Activated CD4-positive, alpha-beta T cell treated with anti-CD3 and anti-CD28 coated beads, Interleukin-10, Interleukin-2, amounts not matched to agents 100 ng/mL and 50 ng/mL, durations not matched to agents 16 hours and 8 hours (primary cell): ENCODE results near the gene ATP11C.
"Not testable (repeated sequence)": the region's sequence is repeated elsewhere in the genome, so short reads cannot be mapped to it uniquely, and the experiment has no call there.

Experiments
- DNase-seq: peaks from one replicate; pipeline ENCODE4 v3.0.0-alpha.2; 2020

Gene ATP11C

GRCh38 chrX:139702658-139703057 is 230.2 kb downstream of the ATP11C start:
- no peak for DNase-seq

GRCh38 chrX:139692908-139693307 is 239.9 kb downstream of the ATP11C start:
- no peak for DNase-seq

GRCh38 chrX:139692506-139692849 is 240.4 kb downstream of the ATP11C start:
- DNase-seq = no peak

GRCh38 chrX:139691843-139692505 is 240.9 kb downstream of the ATP11C start:
- no peak for DNase-seq

- DNase-seq = no peak
Observed at GRCh38 chrX:139691493-139691842, 241.4 kb downstream of the ATP11C start.

GRCh38 chrX:139685175-139685574 is 247.7 kb downstream of the ATP11C start:
- DNase-seq = not testable (repeated sequence)

- DNase-seq = no peak
Observed at GRCh38 chrX:139680356-139680755, 252.5 kb downstream of the ATP11C start.
